Measurements from ENCODE around the gene F10. TPM values are rescaled to one million over a fixed set of nuclear protein-coding genes. Genes with fewer than 3 reads are reported as not detected.
"Not testable (repeated sequence)": the region's sequence is repeated elsewhere in the genome, so short reads cannot be mapped to it uniquely, and the experiment has no call there.

F10 gene
- total and polyA plus RNA-seq, 4 donors: 85.3 to 199 (median 117) TPM

GRCh38 chr13:113161433-113161832 is 38.8 kb downstream of the F10 start:
- Histone ChIP-seq H3K4me1 (ENCODE audit: control insufficient read depth in 4 of 4, insufficient read depth in 4 of 4, low read length in 3 of 4) (peaks cover 0 to 26% (median 16%) of the 10 kb centered on the region in 4 donors), H3K27ac (ENCODE audit: low read depth in 1 of 2, low read length in 2 of 2) (no peak overlapping the region), H3K9me3 (ENCODE audit: control insufficient read depth in 4 of 4, low read length in 3 of 4) (no peaks in the 10 kb centered on the region), H3K36me3 (ENCODE audit: control insufficient read depth in 4 of 4, insufficient read depth in 3 of 4, low read depth in 1 of 4, low read length in 3 of 4) (peaks cover 0 to 10% (median 5%) of the 10 kb centered on the region in 4 donors), H3K27me3 (ENCODE audit: control insufficient read depth in 4 of 4, insufficient read depth in 4 of 4, low read length in 3 of 4) (no peaks in the 10 kb centered on the region), H3K4me3 (ENCODE audit: low read depth in 1 of 3, low read length in 3 of 3) (no peak overlapping the region), H3K9ac (ENCODE audit: low read depth in 1 of 2, low read length in 2 of 2) (no peak overlapping the region)
- TF ChIP-seq YY1 (IDR thresholded peaks at IDR 0.05) (no peak), EGR1 (IDR thresholded peaks at IDR 0.05; ENCODE audit: low read depth in 2 of 2) (no peak), RXRA (IDR thresholded peaks at IDR 0.05) (no peak), SP1 (IDR thresholded peaks at IDR 0.05) (no peak), MAX (IDR thresholded peaks at IDR 0.05) (no peak), GABPA (IDR thresholded peaks at IDR 0.05 in 1 of 2, conservative IDR thresholded peaks at IDR 0.05 in 1 of 2) (no peak), TAF1 (conservative IDR thresholded peaks at IDR 0.05) (no peak), FOXA1 (IDR thresholded peaks at IDR 0.05) (no peak), HNF4G (IDR thresholded peaks at IDR 0.05) (no peak), FOXA2 (IDR thresholded peaks at IDR 0.05) (no peak), HNF4A (conservative IDR thresholded peaks at IDR 0.05) (no peak), JUND (IDR thresholded peaks at IDR 0.05) (no peak), RAD21 (IDR thresholded peaks at IDR 0.05) (no peak), NR2F2 (IDR thresholded peaks at IDR 0.05) (no peak)
- TF ChIP-seq, protein P1, sequence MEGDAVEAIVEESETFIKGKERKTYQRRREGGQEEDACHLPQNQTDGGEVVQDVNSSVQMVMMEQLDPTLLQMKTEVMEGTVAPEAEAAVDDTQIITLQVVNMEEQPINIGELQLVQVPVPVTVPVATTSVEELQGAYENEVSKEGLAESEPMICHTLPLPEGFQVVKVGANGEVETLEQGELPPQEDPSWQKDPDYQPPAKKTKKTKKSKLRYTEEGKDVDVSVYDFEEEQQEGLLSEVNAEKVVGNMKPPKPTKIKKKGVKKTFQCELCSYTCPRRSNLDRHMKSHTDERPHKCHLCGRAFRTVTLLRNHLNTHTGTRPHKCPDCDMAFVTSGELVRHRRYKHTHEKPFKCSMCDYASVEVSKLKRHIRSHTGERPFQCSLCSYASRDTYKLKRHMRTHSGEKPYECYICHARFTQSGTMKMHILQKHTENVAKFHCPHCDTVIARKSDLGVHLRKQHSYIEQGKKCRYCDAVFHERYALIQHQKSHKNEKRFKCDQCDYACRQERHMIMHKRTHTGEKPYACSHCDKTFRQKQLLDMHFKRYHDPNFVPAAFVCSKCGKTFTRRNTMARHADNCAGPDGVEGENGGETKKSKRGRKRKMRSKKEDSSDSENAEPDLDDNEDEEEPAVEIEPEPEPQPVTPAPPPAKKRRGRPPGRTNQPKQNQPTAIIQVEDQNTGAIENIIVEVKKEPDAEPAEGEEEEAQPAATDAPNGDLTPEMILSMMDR (IDR thresholded peaks at IDR 0.05; ENCODE audit: low read depth, low read length, missing input control): no peak
- TF ChIP-seq, protein P2, sequence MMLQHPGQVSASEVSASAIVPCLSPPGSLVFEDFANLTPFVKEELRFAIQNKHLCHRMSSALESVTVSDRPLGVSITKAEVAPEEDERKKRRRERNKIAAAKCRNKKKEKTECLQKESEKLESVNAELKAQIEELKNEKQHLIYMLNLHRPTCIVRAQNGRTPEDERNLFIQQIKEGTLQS (IDR thresholded peaks at IDR 0.05): no peak
- TF ChIP-seq, protein P3, sequence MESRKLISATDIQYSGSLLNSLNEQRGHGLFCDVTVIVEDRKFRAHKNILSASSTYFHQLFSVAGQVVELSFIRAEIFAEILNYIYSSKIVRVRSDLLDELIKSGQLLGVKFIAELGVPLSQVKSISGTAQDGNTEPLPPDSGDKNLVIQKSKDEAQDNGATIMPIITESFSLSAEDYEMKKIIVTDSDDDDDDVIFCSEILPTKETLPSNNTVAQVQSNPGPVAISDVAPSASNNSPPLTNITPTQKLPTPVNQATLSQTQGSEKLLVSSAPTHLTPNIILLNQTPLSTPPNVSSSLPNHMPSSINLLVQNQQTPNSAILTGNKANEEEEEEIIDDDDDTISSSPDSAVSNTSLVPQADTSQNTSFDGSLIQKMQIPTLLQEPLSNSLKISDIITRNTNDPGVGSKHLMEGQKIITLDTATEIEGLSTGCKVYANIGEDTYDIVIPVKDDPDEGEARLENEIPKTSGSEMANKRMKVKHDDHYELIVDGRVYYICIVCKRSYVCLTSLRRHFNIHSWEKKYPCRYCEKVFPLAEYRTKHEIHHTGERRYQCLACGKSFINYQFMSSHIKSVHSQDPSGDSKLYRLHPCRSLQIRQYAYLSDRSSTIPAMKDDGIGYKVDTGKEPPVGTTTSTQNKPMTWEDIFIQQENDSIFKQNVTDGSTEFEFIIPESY (IDR thresholded peaks at IDR 0.05): no peak
- TF ChIP-seq, protein P4, sequence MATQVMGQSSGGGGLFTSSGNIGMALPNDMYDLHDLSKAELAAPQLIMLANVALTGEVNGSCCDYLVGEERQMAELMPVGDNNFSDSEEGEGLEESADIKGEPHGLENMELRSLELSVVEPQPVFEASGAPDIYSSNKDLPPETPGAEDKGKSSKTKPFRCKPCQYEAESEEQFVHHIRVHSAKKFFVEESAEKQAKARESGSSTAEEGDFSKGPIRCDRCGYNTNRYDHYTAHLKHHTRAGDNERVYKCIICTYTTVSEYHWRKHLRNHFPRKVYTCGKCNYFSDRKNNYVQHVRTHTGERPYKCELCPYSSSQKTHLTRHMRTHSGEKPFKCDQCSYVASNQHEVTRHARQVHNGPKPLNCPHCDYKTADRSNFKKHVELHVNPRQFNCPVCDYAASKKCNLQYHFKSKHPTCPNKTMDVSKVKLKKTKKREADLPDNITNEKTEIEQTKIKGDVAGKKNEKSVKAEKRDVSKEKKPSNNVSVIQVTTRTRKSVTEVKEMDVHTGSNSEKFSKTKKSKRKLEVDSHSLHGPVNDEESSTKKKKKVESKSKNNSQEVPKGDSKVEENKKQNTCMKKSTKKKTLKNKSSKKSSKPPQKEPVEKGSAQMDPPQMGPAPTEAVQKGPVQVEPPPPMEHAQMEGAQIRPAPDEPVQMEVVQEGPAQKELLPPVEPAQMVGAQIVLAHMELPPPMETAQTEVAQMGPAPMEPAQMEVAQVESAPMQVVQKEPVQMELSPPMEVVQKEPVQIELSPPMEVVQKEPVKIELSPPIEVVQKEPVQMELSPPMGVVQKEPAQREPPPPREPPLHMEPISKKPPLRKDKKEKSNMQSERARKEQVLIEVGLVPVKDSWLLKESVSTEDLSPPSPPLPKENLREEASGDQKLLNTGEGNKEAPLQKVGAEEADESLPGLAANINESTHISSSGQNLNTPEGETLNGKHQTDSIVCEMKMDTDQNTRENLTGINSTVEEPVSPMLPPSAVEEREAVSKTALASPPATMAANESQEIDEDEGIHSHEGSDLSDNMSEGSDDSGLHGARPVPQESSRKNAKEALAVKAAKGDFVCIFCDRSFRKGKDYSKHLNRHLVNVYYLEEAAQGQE (IDR thresholded peaks at IDR 0.05): no peak
- DNase-seq (ENCODE audit: low spot score): no peak
- WGBS: 77% methylated on average over 16 of the region's 16 CpGs

- WGBS: 28% methylated on average over 11 of the region's 13 CpGs
- H3K9me3 ChIP-seq (ENCODE audit: control insufficient read depth in 4 of 4, low read length in 3 of 4); H3K4me3 ChIP-seq (ENCODE audit: low read depth in 1 of 3, low read length in 3 of 3); H3K27me3 ChIP-seq (ENCODE audit: control insufficient read depth in 4 of 4, insufficient read depth in 4 of 4, low read length in 3 of 4); H3K27ac ChIP-seq (ENCODE audit: low read depth in 1 of 2, low read length in 2 of 2); DNase-seq (ENCODE audit: low spot score); H3K9ac ChIP-seq (ENCODE audit: low read depth in 1 of 2, low read length in 2 of 2): not testable (repeated sequence)
- H3K36me3 ChIP-seq (ENCODE audit: control insufficient read depth in 4 of 4, insufficient read depth in 3 of 4, low read depth in 1 of 4, low read length in 3 of 4): peaks cover 0 to 14% (median 7%) of the 10 kb centered on the region in 4 donors
- H3K4me1 ChIP-seq (ENCODE audit: control insufficient read depth in 4 of 4, insufficient read depth in 4 of 4, low read length in 3 of 4): peaks cover 0 to 24% (median 13%) of the 10 kb centered on the region in 4 donors
Measured at GRCh38 chr13:113161975-113162374, 39.4 kb downstream of the F10 start.
